GM12872 (cell line): ENCODE data around the gene AMN.

Experiments used
- TF ChIP-seq, protein P1 (sequence below): IDR thresholded peaks from 3 replicates; pipeline ENCODE4 v1.5.1; 2011; ENCODE audit warnings: low read depth, mild to moderate bottlenecking, low read length, moderate library complexity; ENCODE audit not compliant: insufficient read depth

The AMN gene

DNA sequence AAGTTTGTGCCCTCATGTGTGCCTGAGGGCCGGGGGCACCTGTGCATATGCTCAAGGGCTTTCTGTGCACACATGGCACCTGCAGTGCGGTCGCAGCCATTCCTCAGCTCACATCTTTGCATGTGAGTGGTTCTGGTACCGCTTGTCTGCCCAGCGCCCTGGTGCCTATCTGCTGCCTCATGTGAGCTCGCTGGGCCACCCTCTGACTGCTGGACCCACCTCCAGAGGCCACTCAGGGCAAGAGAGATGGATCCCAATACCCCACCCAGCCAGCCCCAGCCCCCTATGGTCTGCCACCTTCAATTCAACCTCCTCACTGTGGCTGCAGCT, 5.4 kb upstream of the AMN start:
- TF ChIP-seq, protein P1, sequence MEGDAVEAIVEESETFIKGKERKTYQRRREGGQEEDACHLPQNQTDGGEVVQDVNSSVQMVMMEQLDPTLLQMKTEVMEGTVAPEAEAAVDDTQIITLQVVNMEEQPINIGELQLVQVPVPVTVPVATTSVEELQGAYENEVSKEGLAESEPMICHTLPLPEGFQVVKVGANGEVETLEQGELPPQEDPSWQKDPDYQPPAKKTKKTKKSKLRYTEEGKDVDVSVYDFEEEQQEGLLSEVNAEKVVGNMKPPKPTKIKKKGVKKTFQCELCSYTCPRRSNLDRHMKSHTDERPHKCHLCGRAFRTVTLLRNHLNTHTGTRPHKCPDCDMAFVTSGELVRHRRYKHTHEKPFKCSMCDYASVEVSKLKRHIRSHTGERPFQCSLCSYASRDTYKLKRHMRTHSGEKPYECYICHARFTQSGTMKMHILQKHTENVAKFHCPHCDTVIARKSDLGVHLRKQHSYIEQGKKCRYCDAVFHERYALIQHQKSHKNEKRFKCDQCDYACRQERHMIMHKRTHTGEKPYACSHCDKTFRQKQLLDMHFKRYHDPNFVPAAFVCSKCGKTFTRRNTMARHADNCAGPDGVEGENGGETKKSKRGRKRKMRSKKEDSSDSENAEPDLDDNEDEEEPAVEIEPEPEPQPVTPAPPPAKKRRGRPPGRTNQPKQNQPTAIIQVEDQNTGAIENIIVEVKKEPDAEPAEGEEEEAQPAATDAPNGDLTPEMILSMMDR, result no peak

DNA sequence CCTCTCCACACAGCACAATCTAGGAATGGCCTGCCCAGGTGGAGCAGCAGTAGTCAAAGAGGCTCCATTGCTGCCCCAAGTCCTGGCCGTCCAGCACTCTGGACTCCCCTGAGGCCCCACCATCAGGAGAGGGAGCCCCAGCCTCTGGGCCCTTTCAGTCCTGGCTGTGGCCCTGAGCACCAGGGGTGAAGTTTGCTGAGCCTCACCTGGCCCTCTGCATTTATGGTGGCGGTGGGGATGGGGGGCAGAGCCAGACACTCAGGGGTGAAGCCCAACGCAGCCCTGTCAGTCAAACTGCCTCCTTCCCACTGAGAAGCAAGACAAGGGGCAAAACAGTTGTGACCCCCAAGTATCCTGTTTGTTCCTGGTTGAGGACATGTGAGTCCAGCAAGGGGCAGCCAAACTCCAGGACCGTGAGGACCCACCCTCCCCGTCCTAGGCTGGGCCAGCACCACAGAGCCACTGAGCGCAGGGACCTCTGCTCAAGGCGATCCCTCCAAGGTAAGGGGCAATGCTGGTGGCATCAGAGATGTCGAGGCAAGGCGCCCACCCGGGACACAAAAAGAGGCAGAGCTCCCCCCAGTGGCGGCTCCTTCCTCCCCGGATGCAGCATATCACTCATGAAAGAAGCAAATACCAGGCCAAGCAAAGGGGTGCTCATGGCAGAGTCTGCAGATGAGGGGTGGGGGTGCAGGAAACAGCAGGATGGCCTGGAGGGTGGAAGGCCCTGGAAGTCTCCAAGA, 4.8 kb upstream of the AMN start:
- TF ChIP-seq, protein P1, result peak; percentile 81

DNA sequence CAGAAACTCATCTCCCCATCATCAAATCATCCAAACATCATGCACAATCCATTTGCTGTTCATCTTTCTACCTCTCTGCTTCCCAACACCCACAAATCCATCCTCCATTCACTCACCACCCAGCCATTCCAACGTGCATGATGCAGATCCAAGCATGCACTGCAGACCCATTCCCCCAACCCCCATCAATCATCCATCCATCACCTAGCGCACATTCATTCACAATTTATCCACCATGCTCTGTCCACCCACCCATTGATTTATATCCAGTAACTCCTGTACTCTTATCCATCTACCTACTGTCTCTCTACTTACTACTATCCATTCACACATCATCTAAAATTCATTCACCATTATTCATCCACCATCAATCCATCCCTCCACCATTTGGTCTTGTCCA, 4.0 kb upstream of the AMN start:
- TF ChIP-seq, protein P1, result no peak

DNA sequence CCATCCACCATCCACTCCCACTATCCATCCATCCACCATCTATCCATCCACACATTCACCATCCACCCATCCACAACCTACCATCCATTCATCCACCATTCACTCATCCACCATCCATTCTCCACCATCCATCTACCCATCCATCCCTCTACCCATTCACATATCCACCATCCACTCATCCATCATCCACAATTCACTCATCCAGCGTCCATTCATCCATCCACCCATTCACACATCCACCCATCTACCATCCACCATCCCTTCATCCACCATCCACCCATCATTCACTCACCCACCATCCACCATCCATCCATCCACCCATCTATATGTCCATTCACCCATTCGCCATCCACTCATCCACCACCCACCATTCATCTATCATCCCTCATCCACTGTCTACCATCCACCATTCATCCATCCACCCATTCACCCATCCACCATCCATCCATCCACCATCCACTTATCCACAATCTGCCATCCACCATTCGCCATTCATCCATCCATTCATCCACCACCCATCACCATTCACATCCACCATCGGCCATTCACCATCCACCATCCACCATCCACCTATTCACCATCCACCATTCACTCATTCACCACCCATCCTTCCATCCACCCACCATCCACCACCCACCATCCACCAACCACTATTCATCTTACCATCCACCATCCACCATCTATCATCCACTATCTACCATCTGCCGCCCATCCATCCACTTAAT, 2.0 kb upstream of the AMN start:
- TF ChIP-seq, protein P1, result no peak

DNA sequence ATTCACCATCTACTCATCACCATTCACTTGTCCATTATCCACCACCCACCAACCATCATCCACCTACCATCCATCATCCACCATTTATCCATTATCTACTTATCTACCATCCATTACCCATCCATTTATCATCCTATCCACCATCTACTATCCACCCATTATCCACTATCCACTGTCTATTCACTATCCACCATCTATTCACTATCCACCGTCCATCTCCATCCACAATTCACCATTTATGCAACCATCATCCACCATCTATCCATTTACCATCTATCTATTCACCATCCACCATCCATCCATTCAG, 1.5 kb upstream of the AMN start:
- TF ChIP-seq, protein P1, result no peak

DNA sequence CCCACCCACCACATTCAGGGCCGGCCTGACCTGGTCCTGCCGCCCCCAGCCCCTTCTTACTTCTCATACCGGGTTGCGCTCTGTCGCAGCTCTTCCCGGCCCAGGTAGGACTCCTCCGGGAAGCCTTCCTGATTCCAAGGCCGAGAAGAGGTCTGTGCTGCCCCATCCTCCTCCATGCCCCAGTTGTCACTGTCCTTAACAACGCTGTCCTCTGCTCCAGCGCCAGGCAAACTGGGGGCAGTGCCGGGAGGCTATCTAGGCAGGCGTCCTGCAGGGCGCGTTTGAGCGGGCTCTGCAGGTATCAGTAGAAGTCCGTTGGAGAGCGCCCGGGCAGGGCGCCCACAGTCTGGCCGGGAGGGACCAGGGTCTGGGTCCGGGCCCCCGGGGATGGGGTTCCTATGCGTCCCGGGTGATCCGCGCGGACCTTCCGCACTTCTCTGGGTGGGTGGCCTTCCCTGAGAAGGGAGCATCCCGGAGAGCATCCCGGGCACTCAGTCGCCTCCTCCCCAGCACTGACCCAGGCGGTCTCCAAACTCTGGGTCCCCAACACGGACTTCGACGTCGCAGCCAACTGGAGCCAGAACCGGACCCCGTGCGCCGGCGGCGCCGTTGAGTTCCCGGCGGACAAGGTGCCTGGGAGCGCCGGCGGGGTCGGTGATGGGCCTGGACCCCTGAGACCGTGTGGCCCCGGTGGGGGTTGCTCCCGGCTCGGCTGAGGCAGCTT, 900 bp downstream of the AMN start:
- TF ChIP-seq, protein P1, result no peak

DNA sequence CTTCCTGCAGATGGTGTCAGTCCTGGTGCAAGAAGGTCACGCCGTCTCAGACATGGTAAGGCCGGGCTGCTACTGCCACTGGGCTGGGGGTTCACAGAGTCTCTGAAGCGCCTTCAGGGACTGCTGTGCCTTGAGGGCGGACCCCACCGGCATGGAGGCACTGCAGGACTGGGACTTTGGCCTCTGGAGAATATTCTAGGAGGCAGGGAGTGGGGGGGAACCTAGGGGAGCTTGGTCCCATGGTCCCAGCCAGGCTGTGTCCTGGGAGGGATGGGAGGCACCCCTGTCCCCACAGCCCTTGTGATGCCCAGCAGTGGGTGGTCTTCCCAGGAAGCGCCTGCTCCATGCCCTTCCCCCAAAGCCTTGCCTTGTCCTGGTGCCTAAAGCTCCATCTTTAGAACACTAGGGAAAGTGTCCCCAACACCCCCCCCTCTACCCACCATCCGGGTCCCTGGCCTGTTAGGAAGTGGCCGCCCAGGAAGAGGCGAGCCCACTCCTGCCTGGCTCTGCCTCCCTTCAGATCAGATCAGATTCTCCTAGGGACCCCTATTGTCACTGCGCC, 1.5 kb downstream of the AMN start:
- TF ChIP-seq, protein P1, result no peak
